Lower lobe of right lung (tissue), 2 donors: Measurements from ENCODE around the gene RAD51B. TPM values are rescaled to one million over a fixed set of nuclear protein-coding genes. Genes with fewer than 3 reads are reported as not detected.

Experiments
- ATAC-seq, 2 donors: fragments of 200-7000 bp; cut with Tn5 transposase; one replicate each; pipeline ENCODE4 v1.9.1; 2020 to 2022; ENCODE audit warnings: mild to moderate bottlenecking in 2 of 2, moderate library complexity in 2 of 2
- DNase-seq: peaks from one replicate; pipeline ENCODE4 v3.0.0-alpha.2; 2020
- H3K27ac ChIP-seq: fragments of 200-600 bp; one replicate; pipeline ENCODE4 v1.8.0; 2022
- H3K27me3 ChIP-seq: fragments of 200-600 bp; one replicate; pipeline ENCODE4 v1.8.0; 2022; ENCODE audit warnings: low read depth
- H3K36me3 ChIP-seq: fragments of 200-600 bp; one replicate; pipeline ENCODE4 v1.8.0; 2022; ENCODE audit warnings: mild to moderate bottlenecking
- H3K4me1 ChIP-seq: fragments of 200-600 bp; one replicate; pipeline ENCODE4 v1.8.0; 2022
- H3K4me3 ChIP-seq: fragments of 200-600 bp; one replicate; pipeline ENCODE4 v1.8.0; 2022; ENCODE audit warnings: mild to moderate bottlenecking
- H3K9me3 ChIP-seq: fragments of 200-600 bp; one replicate; pipeline ENCODE4 v1.8.0; 2022
- intact Hi-C: fragments of 100-400 bp; cut with DNase I; formaldehyde crosslinking; loops from one replicate; pipeline ENCODE4 v1.11.0; 2022
- total RNA-seq: library from RNA; stranded (reverse); fragmentation: NEBNext Ultra II Directional; extraction: Animal tissue kit (Norgen Biotek cat#: 25700); gene quantifications from one replicate; pipeline ENCODE4 v1.2.1, GENCODE V29; 2021
- TF ChIP-seq, protein P1 (sequence below): fragments of 200-600 bp; IDR thresholded peaks from one replicate; pipeline ENCODE4 v1.8.0; 2022; ENCODE audit warnings: antibody characterized with exemption, mild to moderate bottlenecking
- donor health status: DM: no; HTN: yes; CAD: no; lungs with severe emphysema.

Gene RAD51B
- total RNA-seq, 1 donor from 2014 or later = 22.2 TPM

DNA sequence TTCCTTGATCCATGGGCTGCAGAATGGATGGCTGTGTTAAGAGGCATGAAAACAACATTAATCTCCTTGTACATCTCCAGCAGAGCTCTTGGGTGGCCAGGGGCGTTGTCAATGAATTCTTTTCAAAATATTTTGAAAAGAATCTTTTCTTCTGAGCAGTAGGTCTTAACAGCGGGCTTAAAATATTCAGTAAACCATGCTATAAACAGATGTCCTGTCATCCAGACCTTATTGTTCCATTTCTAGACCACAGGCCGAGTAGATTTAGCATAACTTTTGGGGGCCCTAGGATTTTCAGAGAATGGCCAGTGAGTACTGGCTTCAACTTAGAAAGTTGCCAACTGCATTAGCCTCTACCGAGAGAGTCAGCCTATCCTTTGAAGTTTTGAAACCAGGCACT, 130.2 kb downstream of the RAD51B start:
- intact Hi-C loops = loop anchor here (10.0 kb wide), 1 partner anchor 295 kb away; no protein-coding TSS in a partner anchor
- Histone ChIP-seq H3K36me3 (no peaks in the 10 kb centered on the region), H3K9me3 (no peaks in the 10 kb centered on the region), H3K27ac (no peak overlapping the region), H3K4me3 (no peak overlapping the region), H3K4me1 (peaks cover 4% of the 10 kb centered on the region), H3K27me3 (no peaks in the 10 kb centered on the region)
- no peak for ATAC-seq
- no peak for DNase-seq
- TF ChIP-seq, protein P1, sequence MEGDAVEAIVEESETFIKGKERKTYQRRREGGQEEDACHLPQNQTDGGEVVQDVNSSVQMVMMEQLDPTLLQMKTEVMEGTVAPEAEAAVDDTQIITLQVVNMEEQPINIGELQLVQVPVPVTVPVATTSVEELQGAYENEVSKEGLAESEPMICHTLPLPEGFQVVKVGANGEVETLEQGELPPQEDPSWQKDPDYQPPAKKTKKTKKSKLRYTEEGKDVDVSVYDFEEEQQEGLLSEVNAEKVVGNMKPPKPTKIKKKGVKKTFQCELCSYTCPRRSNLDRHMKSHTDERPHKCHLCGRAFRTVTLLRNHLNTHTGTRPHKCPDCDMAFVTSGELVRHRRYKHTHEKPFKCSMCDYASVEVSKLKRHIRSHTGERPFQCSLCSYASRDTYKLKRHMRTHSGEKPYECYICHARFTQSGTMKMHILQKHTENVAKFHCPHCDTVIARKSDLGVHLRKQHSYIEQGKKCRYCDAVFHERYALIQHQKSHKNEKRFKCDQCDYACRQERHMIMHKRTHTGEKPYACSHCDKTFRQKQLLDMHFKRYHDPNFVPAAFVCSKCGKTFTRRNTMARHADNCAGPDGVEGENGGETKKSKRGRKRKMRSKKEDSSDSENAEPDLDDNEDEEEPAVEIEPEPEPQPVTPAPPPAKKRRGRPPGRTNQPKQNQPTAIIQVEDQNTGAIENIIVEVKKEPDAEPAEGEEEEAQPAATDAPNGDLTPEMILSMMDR = no peak

DNA sequence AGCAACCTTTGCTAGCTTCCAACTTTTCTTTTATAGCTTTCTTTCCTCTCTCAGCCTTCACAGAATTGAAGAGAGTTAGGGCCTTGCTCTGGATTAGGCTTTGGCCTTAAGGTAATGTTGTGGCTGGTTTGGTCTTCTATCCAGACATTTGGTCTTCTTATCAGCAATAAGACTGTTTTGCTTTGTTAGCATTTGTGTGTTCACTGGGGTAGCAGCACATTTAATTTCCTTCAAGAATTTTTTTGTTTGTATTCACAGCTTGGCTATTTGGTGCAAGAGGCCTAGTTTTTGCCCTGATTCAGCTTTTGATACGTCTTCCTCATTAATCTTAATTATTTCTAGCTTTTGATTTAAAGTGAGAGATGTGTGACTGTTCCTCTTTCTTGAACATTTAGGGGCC, 130.8 kb downstream of the RAD51B start:
- ATAC-seq (no peak), DNase-seq (no peak)
- Histone ChIP-seq H3K9me3 (no peaks in the 10 kb centered on the region), H3K27me3 (no peaks in the 10 kb centered on the region), H3K4me3 (no peak overlapping the region), H3K4me1 (no peaks in the 10 kb centered on the region), H3K36me3 (no peaks in the 10 kb centered on the region), H3K27ac (no peak overlapping the region)
- intact Hi-C loops = no loop called here
- TF ChIP-seq, protein P1 = no peak

DNA sequence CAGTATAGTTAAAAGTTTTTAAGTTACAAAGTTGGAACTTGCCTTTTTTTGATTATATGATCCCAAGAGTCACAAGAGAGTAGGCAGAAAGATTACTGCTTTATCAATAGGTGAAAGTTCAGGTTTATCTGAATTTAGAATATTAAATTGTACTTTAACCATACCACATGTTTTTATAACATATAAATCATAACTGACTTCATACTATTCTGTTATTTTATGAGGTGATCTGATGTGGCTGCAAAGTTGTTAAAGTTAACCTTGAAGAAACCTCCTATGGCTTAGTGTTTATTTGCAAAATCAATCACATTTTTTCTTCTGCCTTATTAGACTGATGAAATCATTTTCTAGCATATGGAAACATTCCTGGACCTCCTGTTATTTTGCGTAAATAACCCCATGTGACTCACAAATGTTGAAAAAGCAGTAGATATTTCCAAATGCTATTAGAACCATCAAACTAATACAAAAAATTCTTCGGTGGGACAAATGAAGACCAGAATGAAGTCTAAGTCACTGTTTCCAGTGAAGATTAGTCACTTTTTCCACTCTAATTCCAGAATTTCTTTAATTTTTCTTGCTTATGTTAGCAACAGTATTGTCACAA, 132.1 kb downstream of the RAD51B start:
- Histone ChIP-seq H3K9me3 (no peaks in the 10 kb centered on the region), H3K27ac (no peak overlapping the region), H3K4me3 (no peak overlapping the region), H3K4me1 (no peaks in the 10 kb centered on the region), H3K36me3 (no peaks in the 10 kb centered on the region), H3K27me3 (no peaks in the 10 kb centered on the region)
- intact Hi-C loops = no loop called here
- ATAC-seq (no peak), DNase-seq (no peak)
- TF ChIP-seq, protein P1 = no peak

GRCh38 chr14:67952381-67952780, 132.8 kb downstream of the RAD51B start:
- intact Hi-C loops = no loop called here
- ATAC-seq = no peak
- TF ChIP-seq, protein P1 = no peak

GRCh38 chr14:67952786-67953185, 133.2 kb downstream of the RAD51B start:
- Histone ChIP-seq H3K9me3 (no peaks in the 10 kb centered on the region), H3K27ac (no peak overlapping the region), H3K36me3 (no peaks in the 10 kb centered on the region), H3K4me1 (no peaks in the 10 kb centered on the region), H3K27me3 (no peaks in the 10 kb centered on the region), H3K4me3 (no peak overlapping the region)
- ATAC-seq (no peak), DNase-seq (no peak)
- intact Hi-C loops = no loop called here
- TF ChIP-seq, protein P1 = no peak

More at GRCh38 chr14:67952381-67952780, 132.8 kb downstream of the RAD51B start:
- no peak overlapping the region for H3K27ac ChIP-seq
- DNase-seq = no peak
- H3K4me3 ChIP-seq = no peak overlapping the region
- no peaks in the 10 kb centered on the region for H3K36me3 ChIP-seq
- H3K27me3 ChIP-seq = no peaks in the 10 kb centered on the region
- no peaks in the 10 kb centered on the region for H3K4me1 ChIP-seq
- no peaks in the 10 kb centered on the region for H3K9me3 ChIP-seq
